HG03469 (cell line): ENCODE data around the gene LRCH4.

ENCODE experiments used
- ATAC-seq: cut with Tn5 transposase; IDR thresholded peaks from one replicate; pipeline ENCODE4 v1.9.1; 2021; ENCODE audit warnings: mild to moderate bottlenecking, moderate library complexity, moderate number of reproducible peaks; ENCODE audit not compliant: unreplicated experiment

LRCH4 gene

DNA sequence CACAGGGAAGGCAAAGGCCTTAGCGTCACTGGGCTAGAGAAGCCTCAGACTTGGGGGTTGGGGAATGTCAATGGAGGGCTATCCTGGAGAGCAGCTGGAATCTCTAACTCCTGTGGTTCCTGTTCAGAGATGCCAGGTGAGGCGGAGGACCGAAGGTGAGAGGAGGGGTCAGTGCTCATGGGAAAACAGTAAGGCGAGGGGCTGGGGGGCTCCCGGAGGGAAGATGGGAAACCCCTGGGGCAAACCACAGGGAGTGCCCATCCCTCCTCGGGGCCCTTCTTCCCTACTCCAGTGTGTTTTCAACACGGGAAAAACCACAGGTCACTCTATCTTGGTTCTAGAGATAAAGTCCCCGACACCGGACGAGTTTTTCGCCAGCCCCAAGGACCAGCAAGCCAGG, 3.3 kb downstream of the LRCH4 start:
- no peak for ATAC-seq

DNA sequence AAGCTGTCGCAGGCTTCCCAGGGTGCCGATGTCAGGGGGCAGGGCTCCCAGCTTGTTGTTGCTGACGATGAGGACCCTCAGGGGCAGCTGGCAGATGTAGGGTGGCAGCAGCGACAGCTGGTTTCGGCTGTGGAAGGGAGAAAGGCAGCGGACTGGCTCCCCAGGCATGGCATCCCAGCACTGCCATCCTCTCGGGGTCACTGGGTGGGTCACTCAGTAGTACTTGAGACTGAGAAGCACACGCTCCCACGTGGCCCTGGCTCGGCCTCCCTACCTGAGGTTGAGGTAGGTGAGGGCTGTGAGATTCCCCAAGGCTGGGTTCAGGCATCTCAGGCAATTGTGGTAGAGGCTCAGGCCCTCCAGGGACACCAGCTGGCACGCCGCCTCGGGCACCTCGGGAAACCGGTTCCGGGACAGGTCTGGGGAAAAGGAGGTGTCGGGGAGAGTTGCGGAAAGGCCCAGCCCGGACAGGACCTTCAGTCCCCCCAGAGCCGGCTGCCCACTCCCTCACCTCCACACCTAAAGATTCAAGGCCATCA, 3.8 kb downstream of the LRCH4 start:
- no peak for ATAC-seq

DNA sequence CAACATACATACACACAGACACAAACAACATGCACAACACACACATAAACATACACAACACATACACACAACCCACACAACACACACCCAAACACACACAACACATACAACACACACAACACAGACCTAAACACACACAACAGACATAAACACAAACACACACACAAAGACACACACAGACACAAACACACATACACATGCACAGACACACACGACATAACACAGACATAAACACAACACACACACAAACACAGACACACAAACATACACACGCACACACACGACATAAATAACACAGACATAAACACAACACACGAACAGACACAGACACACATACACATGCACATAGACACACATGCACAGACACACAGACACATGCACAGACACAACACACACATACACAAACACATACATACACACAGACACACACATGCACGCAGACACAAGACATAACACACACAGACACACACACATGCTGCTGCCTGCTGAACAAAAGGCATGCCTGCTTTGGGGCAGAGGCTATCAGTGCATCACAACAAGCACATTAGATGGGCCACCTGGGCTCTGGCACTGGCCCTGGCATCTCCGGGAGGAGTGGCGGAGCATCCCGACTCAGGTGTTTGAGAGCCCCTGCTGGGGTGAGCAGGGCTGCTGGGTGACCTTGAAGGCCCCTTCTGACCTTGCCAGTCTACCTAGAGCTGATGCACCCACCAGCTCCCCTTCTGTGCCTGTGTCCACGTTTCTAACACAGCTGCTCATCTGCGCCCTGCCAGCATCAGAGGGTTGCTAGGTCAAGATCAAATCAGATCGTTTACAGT, 5.3 kb downstream of the LRCH4 start:
- ATAC-seq: no peak

DNA sequence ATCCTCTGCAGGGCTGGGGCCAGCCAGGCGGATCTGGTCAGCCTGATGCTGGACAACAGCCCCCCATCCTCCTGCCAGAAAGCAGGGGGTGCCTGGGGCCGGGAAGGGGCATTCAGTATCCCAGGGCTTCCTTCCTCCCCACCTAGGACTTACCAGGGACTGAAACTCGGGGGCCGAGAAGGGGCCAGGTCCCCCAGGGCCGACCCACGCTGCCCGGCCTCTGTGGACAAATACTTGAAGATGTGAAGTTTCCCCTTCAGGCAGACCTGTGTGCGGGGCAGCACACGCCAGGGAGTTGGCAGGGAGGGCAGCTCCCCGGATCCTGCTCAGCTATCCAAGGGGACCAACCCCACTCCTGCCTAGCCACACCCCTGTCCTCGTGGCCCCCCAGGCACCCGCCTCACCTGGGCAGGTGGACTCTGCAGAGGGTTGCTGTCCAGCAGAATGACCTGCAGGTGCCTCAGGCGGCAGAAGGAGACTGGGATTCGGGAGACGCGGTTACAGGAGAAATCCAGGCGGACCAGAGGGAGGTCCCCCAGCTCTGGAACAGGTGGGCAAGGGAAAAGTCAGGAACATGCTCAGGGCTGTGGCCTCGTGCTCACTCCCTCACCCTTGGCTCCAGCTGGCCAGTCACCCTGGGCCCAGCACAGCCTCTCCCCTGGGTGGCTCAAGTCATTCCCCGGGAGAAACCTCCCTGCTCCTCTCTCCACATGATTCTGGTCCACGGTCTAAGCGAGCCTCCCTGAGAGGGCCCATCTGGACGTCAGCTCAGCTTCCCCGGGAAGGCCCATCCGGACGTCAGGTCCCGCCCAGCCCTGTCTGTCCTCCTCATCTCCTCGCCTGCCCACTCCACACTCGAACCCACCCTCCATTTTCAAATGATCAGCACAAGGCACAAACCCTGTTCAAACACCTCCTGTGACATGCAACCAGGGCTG, 7.4 kb downstream of the LRCH4 start:
- no peak for ATAC-seq

DNA sequence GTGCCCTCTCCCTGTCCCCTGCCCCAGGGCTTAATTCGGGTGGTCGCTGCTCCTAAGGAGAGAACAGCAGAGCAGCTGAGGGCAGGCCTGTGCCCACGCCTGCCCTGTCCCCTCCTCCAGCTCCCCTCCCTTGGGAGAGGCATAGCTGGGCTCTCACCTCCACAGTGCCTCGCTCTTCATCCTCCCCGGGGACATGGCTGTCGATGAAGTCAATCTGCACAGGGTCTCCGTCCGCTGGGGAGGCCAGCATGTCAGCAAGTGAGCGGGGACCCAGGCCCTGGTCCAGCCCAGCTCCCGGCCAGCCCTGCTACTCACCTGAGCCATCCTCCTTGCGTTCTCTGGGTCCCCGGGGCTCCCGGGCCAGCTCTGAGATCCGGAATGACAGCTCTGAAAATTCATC, 8.4 kb downstream of the LRCH4 start:
- ATAC-seq: no peak

DNA sequence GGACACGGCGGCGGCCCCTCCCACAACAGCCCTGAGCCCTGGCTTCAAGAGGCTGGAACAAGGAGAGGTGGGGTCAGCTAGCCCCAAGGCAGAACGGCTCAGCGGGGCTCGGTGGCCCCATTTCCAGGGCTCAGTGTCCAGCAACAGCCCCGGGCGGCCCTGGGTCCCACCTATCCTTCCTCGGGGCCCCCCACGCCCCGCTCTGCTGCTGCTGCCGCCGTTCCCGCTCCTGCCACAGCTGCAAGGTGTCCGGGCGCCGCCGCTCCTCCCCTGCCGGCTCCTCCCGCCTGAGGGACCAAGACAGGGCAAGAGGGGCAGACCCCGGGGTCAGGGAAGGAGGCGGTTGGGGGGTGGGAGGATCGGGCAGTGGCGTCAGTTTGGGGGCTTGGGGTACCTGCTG, 8.8 kb downstream of the LRCH4 start:
- no peak for ATAC-seq

DNA sequence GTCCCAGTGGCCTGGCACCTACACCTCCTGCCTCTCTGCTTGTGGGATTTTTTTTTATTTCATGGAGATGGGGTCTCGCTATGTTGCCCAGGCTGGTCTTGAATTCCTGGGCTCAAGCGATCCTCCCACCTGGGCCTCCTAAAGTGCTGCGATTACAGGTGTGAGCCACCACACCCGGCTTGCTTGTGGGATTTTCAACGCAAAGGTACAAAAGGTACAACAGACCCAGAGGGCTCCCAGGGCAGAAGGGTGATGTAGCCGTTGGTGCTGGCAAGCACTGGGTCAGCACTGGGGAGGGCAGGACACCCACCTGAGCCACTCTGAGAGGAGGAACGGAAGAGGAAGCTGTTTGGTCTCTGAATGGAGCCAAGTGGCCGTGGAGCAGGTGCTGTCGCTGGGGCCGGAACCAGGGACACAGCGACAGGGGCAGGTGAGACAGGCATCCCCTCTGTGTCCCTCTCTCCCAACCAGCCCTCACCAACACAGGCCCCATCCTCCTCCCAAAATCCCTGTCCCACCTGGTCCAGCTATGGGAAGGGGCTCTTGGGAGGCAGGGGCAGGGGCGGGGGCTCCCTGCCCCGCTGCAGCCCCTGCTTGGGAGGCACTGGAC, 9.4 kb downstream of the LRCH4 start:
- no peak for ATAC-seq

DNA sequence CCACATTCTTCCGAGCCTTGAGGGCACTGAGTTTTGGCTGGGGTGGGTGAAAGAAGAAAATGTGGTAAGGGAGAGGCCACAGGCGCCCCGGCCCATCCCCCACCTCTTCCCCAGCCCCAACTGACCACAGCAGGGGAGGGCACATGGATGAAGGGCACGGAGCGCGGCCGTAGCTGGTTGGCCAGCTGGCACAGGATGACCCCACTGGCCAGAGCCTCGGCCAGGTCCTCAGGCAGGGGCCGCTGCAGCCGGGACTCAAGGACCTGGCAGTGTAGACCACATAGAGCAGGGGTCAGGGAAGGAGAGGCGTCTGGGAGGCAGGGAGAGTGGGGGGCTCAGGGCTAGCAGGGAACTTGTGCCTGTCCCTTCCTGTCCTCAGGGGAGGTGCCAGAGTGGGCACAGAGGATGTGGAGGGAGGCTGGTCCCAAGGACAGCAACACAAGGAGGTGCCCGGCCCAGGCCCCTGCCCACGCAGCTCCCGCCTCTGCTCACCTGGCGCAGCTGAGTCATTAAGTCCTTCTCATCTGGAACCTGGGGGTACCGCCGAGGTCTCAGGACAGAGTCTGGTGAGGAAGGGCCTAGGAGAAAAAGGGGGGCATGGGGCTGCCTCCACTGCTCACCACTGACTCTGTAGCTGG, 10.1 kb downstream of the LRCH4 start:
- ATAC-seq: no peak

DNA sequence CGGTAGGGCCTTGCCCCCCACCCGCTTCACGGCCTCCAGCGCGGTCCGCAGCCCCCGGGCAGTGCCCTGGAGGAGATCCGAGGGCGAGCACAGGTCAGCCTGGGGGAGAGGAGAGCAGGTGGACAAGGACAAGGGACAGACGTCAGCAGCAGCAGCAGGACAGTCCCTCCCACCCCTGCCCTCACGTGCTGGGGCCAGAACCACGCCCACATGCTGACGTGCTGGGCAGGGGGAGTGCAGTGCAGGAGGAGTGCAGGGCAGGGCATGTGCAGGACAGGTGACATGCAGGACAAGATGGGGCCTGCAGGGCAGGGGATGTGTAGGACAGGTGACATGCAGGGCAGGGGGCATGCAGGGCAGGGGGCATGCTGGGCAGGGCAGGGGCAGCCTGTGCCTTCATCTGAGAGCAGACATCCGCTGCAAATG, 10.7 kb downstream of the LRCH4 start:
- no peak for ATAC-seq

DNA sequence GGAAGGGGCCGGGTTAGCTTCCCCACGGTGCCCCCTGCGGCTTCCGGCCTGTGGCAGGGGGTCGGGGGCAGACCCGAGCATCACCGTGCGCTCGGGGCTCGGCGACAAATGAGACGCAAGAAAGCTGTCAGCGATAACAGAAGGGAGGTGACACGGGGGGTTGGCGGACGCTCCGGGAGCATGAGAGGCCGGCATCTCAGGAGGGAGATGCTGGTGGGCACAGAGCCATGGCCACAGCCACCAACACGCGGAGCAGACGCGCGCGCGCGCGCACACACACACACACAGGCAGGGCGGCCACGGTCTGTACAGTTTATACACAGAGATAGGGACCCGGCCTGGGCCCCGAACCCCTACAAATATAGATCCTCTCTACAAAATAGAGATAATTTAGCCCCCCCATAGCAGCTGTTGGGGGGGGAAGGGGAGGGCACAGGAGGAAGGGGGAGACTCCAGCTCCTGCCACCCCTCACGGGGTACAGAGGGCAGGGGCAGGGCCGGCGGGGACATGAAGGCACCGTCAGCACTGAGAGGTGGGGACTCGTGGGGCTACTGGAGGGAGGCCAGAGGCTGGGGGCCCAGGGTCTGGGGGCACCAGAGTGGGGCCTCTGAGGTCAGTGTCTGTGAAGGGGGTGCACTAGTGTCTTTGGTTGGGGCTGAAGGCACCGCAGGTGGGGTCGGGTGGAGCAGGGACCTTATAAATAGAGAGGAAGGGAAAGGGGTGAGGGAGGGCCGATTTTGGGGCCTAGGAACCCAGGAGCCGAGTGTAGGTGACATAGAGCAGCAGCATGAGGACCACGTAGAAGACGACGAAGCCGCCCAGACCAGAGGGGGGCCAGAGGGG, 11.3 kb downstream of the LRCH4 start:
- ATAC-seq: no peak

DNA sequence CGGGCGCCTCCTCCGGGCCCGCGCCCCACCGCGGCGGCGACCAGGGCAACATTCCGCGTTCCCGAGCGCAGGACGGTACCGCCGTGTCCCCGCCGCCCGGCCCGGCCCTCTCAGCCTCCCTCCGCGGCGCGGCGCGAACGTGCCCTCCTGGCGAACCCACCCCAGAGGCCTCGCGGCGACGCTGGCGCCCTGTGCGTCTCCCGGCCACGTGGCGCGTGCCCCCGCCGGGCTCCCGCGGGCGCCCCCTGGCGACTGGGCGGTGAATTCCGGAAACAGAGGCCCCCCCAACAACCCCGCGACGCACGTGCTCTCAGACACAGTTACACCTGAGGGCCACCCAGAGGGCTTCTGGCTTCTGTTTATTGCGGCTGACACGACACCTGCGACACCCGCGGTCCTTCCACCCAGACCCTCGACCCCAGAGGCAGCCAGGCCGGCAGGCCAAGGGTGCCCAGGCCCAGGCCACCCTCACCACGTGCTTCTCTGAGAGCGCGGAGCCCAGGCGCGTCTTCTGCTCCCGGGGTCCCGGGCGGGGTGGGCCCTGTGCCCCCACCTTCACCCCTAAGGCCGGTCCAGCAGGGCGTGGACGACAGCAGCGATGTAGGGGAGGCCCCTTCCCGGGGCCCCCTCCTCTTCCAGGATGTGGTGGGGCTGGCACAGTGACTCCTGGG, 12.1 kb downstream of the LRCH4 start, which contains the start of gene SAP25:
Gene SAP25 (minus strand): TSS at position 210 of the 671 bp plus-strand sequence. CDS start 158 bp downstream, at position 52.
- no peak for ATAC-seq

DNA sequence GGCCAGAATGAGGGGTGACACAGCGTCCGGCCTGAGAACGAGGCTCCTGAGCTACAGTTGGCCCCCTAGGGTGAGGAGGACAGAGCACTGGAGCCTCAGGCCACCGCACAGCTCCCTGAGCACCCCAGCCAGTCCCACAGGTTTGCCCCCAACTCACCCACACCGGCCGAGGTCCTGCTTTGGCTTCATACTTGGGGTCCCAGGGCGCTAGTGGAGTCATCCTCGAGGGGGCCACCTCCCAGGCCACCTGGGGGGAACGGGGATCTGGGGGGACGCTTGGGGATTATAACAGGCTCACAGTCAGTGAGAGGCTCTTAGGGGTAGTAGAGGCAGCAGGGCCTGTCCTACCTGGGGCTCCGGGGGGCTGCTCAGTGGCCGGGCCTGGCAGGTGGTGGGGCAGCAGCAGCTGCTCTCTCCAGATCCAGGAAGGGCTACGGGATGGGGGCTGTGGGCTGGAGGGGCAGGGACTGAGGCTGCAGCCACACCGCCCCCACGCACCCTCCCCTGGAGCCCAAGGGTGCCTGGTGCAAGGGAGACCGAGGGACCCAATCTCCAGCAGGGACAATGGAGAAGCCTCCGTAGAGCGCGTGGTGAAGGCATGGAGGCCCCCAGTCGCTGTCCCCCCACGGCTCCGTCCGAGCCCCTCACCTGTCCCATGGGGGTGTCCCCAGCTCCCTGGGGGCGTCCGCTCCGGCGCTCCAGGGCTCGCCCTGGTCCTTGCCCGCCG, 12.8 kb downstream of the LRCH4 start:
- ATAC-seq: no peak

DNA sequence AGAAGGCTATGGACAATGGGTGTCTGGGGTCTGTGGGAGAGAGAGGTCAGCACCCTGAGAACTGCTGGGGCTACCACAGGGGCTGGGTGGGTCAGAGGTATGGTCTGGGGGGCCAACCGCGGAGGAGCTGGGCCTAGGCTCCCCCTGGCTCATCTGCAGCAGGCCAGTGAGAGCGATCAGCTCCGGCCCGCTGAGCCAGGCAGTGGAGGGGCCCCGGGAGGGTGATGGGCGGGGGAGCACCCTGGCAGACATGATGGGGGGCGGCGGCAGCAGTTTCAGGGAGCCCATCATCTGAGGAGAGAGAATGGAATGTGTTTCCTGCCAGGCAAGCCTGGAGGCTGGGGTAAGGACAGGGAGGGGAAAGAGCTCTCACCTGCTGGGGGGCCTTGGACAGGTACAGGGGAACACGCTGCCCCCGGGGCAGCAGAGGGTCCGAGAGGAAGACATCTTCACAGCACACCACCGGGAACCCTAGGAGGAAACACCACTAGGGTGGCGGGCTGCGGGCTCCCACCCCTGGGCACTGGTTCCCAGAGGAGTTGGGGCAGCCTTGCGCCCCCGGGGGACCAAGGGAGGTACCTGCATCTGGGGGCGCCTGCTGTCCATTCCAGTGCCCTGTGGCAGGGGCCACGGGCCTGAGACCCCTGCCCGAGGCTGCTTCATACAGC, 13.5 kb downstream of the LRCH4 start:
- ATAC-seq: no peak

DNA sequence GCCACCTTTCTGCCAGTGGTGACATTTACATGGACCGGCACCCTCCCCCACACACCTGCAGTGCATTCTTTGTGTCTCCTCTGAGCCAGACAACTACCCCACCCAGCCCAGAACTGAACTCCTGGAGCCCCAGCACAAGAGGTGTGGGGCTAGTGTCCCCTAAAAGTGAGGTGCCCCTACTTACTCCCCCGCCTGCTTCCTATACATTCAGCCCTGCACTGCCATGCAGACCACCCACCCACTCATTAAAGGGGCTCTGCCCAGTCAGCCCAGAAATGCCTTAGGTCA, 14.2 kb downstream of the LRCH4 start:
- no peak for ATAC-seq

DNA sequence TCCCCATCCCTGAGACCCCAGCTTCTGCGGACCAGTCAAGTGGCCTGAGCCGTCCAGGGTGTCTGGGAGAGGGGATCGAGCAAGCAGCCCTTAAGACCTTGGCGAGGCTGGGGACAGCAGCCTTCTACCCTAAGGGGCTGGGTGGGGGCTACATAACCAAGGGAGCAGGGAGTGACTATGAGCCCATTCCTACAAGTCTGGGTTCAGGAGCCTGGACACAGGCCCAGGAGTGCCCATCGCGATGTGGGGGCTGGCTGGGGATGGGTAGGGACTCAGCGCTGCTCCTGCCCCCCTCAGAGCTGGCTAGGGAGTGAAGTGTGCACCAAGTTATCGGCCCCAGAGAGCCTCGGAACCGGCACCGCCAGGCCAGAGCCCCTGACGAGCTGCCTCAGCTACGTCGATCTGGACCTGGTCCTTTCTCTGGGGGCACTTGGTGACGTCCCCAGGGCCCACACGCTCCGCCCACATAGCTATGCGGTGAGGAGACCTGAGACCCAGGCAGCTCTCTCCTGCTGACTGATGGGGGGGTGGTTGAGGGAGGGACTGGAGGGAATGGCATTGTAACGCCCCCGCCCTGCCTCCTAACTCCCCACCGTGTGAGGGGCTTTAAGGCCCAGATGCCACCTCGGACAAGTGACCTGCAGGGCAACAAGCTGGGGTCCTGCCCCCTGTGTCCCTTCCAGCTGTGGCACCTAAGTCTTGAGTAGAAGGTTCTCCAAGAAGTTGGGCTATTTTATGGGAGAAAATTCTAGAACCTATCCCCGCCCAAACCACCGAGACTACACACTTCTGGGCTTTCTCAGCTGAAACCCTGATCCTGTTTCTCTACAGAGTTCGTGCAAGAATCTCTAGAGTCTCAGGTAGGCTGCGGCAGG, 14.7 kb downstream of the LRCH4 start:
- no peak for ATAC-seq

DNA sequence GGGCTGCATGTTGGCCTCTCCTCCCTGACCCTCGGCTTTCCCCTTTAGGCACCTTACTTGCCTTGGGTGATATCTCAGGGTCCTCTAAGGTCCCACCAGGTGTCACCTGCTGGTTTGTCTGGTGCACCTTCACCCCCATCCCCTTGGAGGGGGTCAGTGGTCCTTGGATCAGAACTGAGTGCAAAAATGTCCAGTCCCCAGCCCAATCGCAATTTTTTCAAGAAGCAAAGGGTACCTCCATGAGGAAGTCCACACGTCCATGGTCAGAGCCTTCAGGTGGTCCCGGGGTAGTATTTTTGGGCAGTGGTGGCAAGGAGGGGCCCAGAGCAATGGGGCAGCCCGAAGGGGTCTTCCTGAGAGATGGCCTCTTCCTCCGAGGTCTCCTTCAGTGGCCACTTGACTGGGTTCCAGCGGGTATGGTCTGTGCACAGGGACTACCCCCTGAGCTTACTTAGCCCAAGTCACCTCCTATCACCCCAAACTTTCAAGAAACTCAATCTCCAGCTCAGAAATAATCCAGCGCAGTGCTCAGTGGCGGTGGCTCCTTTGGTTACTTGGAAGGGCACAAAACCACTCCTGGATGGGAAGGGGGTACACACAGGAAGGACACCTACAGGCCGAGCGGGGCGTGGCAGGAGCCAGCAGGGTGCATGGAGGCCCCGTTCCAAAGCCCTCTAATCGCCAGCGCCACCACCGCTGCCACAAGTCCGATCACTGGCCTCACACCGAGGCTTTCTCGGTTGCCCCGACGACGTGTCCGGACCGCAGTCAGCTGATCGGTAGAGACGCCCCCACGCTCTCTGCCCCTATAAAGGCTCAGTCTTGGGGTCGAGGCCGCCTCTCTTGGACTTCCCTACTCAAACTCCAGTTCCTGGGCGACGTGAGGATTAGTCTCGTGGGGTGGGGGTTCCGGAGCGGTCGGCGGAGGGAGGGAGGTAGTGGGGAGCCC, 16.8 kb downstream of the LRCH4 start:
- no peak for ATAC-seq
